Amniotic stem cell (primary cell): Measurements from ENCODE around the gene ISG20L2.

Experiments
- DNase-seq: peaks from one replicate; lab custom pipeline; 2025; lab: John Stamatoyannopoulos, UW

Gene ISG20L2

GRCh38 chr1:156706657-156707416, 21.7 kb downstream of the ISG20L2 start:
- DNase-seq = no peak

- peak; percentile 44 for DNase-seq
Measured at GRCh38 chr1:156705918-156706656, 22.5 kb downstream of the ISG20L2 start.

GRCh38 chr1:156705321-156705917, 23.1 kb downstream of the ISG20L2 start, which contains the start of gene CRABP2:
CRABP2 (minus strand) TSS chr1:156705583; CDS start chr1:156705446, 137 bp downstream.
- no peak for DNase-seq

GRCh38 chr1:156704930-156705320, 23.6 kb downstream of the ISG20L2 start:
- peak; percentile 72 for DNase-seq

GRCh38 chr1:156704166-156704711, 24.3 kb downstream of the ISG20L2 start:
- no peak for DNase-seq

GRCh38 chr1:156703741-156704140, 24.8 kb downstream of the ISG20L2 start:
- DNase-seq = no peak

GRCh38 chr1:156703336-156703735, 25.2 kb downstream of the ISG20L2 start:
- no peak for DNase-seq

GRCh38 chr1:156700736-156701531, 27.6 kb downstream of the ISG20L2 start:
- DNase-seq = no peak

- DNase-seq = no peak
Measured at GRCh38 chr1:156698995-156699394, 29.6 kb downstream of the ISG20L2 start.

- DNase-seq = no peak
Measured at GRCh38 chr1:156697481-156697880, 31.1 kb downstream of the ISG20L2 start.

- DNase-seq = no peak
Measured at GRCh38 chr1:156696755-156697154, 31.8 kb downstream of the ISG20L2 start.

- no peak for DNase-seq
Measured at GRCh38 chr1:156694690-156694962, 33.9 kb downstream of the ISG20L2 start.

GRCh38 chr1:156693848-156694689, 34.5 kb downstream of the ISG20L2 start:
- DNase-seq = no peak

GRCh38 chr1:156692925-156693847, 35.4 kb downstream of the ISG20L2 start:
- no peak for DNase-seq

GRCh38 chr1:156692441-156692924, 36.1 kb downstream of the ISG20L2 start:
- no peak for DNase-seq

- DNase-seq = no peak
Measured at GRCh38 chr1:156691665-156692440, 36.7 kb downstream of the ISG20L2 start.

- no peak for DNase-seq
Measured at GRCh38 chr1:156691191-156691590, 37.4 kb downstream of the ISG20L2 start.

- DNase-seq = no peak
Measured at GRCh38 chr1:156690675-156691036, 37.9 kb downstream of the ISG20L2 start.
